Heart right ventricle (tissue), 16 donors: Measurements from ENCODE around the gene ADAMTS2. TPM values are rescaled to one million over a fixed set of nuclear protein-coding genes. Genes with fewer than 3 reads are reported as not detected.
A peak's percentile ranks its signal among the peaks of the same experiment; 100 is the strongest.

Experiments
- ATAC-seq, 8 donors: fragments of 200-7000 bp; cut with Tn5 transposase; one replicate each; pipeline ENCODE4 v1.9.1; 2020; ENCODE audit warnings: mild to moderate bottlenecking in 8 of 8, moderate library complexity in 8 of 8, moderate number of reproducible peaks in 1 of 8
- DNase-seq, 2 donors: peaks; one replicate each; pipeline ENCODE4 v3.0.0-alpha.2; 2020
- H3K27ac ChIP-seq, 10 donors: fragments of 200-600 bp; sonication (generic) in 2 of 10; one replicate each; pipeline versions ENCODE4 v1.5.0 to v1.8.0; 2020 to 2022; ENCODE audit warnings: mild to moderate bottlenecking in 3 of 10
- H3K27me3 ChIP-seq, 7 donors: fragments of 200-600 bp; one replicate each; pipeline ENCODE4 v1.8.0; 2021 to 2022; ENCODE audit warnings: mild to moderate bottlenecking in 2 of 7
- H3K36me3 ChIP-seq, 9 donors: fragments of 200-600 bp; sonication (generic) in 1 of 9; one replicate each; pipeline versions ENCODE4 v1.5.0 to v1.8.0; 2020 to 2022; ENCODE audit warnings: mild to moderate bottlenecking in 2 of 9
- H3K4me1 ChIP-seq, 9 donors: fragments of 200-600 bp; sonication (generic) in 1 of 9; one replicate each; pipeline versions ENCODE4 v1.5.0 to v1.8.0; 2020 to 2022; ENCODE audit warnings: mild to moderate bottlenecking in 4 of 9
- H3K4me3 ChIP-seq, 10 donors: fragments of 200-600 bp; sonication (generic) in 2 of 10; one replicate each; pipeline versions ENCODE4 v1.5.0 to v1.8.0; 2020 to 2022; ENCODE audit warnings: mild to moderate bottlenecking in 7 of 10, moderate library complexity in 2 of 10
- H3K9me3 ChIP-seq, 11 donors: fragments of 200-600 bp in 10 of 11; sonication (generic) in 2 of 11; one replicate each; pipeline versions ENCODE4 v1.5.0 to v1.8.0; 2013 to 2022; ENCODE audit warnings: mild to moderate bottlenecking in 2 of 11, control low read depth in 1 of 11, moderate library complexity in 1 of 11
- CTCF ChIP-seq, 9 donors: fragments of 200-600 bp; sonication (generic) in 2 of 9; IDR thresholded peaks; one replicate each; pipeline versions ENCODE4 v1.5.0 to v1.8.0; 2021 to 2022; ENCODE audit warnings: antibody characterized with exemption in 9 of 9, mild to moderate bottlenecking in 5 of 9, moderate library complexity in 1 of 9
- WGBS, 2 donors: extraction: QIAGEN DNeasy Blood & Tissue Kit; methylation state at CpG; one replicate each; pipeline ENCODE4 v1.1.7; 2013; ENCODE audit warnings: inconsistent platforms in 1 of 2; 5-methylcytosine and 5-hydroxymethylcytosine counted together
- intact Hi-C, 10 donors: fragments of 100-400 bp; cut with DNase I; formaldehyde crosslinking; loops; one replicate each; pipeline versions ENCODE4 v1.11.1 to v1.14.2; 2022
- polyA plus RNA-seq, 2 donors: library from polyadenylated mRNA; stranded (reverse); fragments of 200-250 nt; gene quantifications; one replicate each; pipeline ENCODE4 v1.2.3, GENCODE V29; 2013
- total RNA-seq, 10 donors: library from RNA; stranded (reverse); fragmentation: NEBNext Ultra II Directional in 3 of 10; extraction: Animal tissue kit (Norgen Biotek cat#: 25700) in 3 of 10; gene quantifications; one replicate each; pipeline versions ENCODE4 v1.2.1 to v1.2.4, GENCODE V29; 2021 to 2023
- donor health status: Arrhythmogenic right ventricular cardiomyopathy.
- donor health status: ischemic (EF 13 %, LVEDD 7.1; RV severe dilation, severe dysfunction).
- donor health status: healthy with polysubstance abuse.
- donor health status: DM: no; HTN: yes; CAD: no.
- donor health status: DM: no; HTN: no; CAD: no.
- donor health status: ischemic (EF 25% LVEDD 6.9; RV normal size, moderate dysfunction).
- donor health status: ischemic (EF 25% LVEDD 5.7; RV mildly dilated, moderate dysfunction).
- donor health status: healthy.
- donor health status: DM: yes; HTN: yes; CAD: no.
- donor health status: Ischemic cardiomyopathy.
- donor health status: ischemic (EF 35%, LVEDD 5.7; RV mildly dilated, moderate dysfunction).
- donor health status: nonischemic (EF 11% LVEDD 7.7; RV severe dilation, severe dysfunction).
- donor health status: DM: yes; HTN: yes; CAD: no.
- donor health status: PGD.
- donor health status: ischemic (EF 29% LVEDD 5.4; RV normal size, mild dysfunction).
- donor health status: nonischemic (EF 23%, LVEDD 6.1; RV moderate dilation, normal function).

The ADAMTS2 gene
- total and polyA plus RNA-seq, 12 donors = 1.7 to 13.5 (median 3.9) TPM

GRCh38 chr5:179274321-179275315 lies 70.6 kb downstream of the ADAMTS2 start:
- Histone ChIP-seq H3K27ac (peak overlapping the region in 6 of 10 donors; percentile 31 to 75 (median 60)), H3K27me3 (no peaks in the 10 kb centered on the region), H3K36me3 (peaks cover 0 to 7% (median 0%) of the 10 kb centered on the region in 9 donors), H3K9me3 (no peaks in the 10 kb centered on the region), H3K4me3 (no peak overlapping the region), H3K4me1 (peaks cover 0 to 65% (median 24%) of the 10 kb centered on the region in 9 donors)
- WGBS, 2 donors = 87 to 91% methylated on average over 26 of the region's 26 CpGs
- ATAC-seq = no peak
- intact Hi-C loops = no loop called here
- TF ChIP-seq CTCF (IDR thresholded peaks at IDR 0.05) = no peak
- DNase-seq = no peak

- Histone ChIP-seq H3K9me3 (no peaks in the 10 kb centered on the region), H3K4me1 (peaks cover 0 to 69% (median 24%) of the 10 kb centered on the region in 9 donors), H3K36me3 (peaks cover 0 to 7% (median 0%) of the 10 kb centered on the region in 9 donors), H3K27ac (peak overlapping the region in 4 of 10 donors; percentile 16 to 66 (median 53)), H3K27me3 (no peaks in the 10 kb centered on the region), H3K4me3 (no peak overlapping the region)
- DNase-seq (no peak), ATAC-seq (no peak)
- intact Hi-C loops = no loop called here
- 75 to 81% methylated on average over 9 to 10 of the region's 10 CpGs for WGBS, 2 donors
- TF ChIP-seq CTCF (IDR thresholded peaks at IDR 0.05) = no peak
These were observed 71.7 kb downstream of the ADAMTS2 start for GRCh38 chr5:179273441-179274145.

- 79 to 88% methylated on average over 7 of the region's 7 CpGs for WGBS, 2 donors
- no peaks in the 10 kb centered on the region for H3K27me3 ChIP-seq
- H3K27ac ChIP-seq = peak overlapping the region in 8 of 10 donors; percentile 16 to 66 (median 40)
- ATAC-seq (no peak), DNase-seq (no peak)
- peaks cover 0 to 75% (median 24%) of the 10 kb centered on the region in 9 donors for H3K4me1 ChIP-seq
- no peak for TF ChIP-seq CTCF (IDR thresholded peaks at IDR 0.05)
- intact Hi-C loops = no loop called here
- no peak overlapping the region for H3K4me3 ChIP-seq
- peaks cover 0 to 7% (median 0%) of the 10 kb centered on the region in 9 donors for H3K36me3 ChIP-seq
- H3K9me3 ChIP-seq = no peaks in the 10 kb centered on the region
These were observed 72.2 kb downstream of the ADAMTS2 start for GRCh38 chr5:179273073-179273435.

- no peak for ATAC-seq
- 84% methylated on average over 19 of the region's 19 CpGs for WGBS, 2 donors
- intact Hi-C loops = no loop called here
- no peaks in the 10 kb centered on the region for H3K27me3 ChIP-seq
- H3K27ac ChIP-seq = peak overlapping the region in 8 of 10 donors; percentile 16 to 66 (median 40)
- H3K4me1 ChIP-seq = peaks cover 2 to 80% (median 29%) of the 10 kb centered on the region in 9 donors
- TF ChIP-seq CTCF (IDR thresholded peaks at IDR 0.05) = no peak
- DNase-seq = no peak
- H3K4me3 ChIP-seq = no peak overlapping the region
- H3K36me3 ChIP-seq = peaks cover 0 to 7% (median 0%) of the 10 kb centered on the region in 9 donors
- no peaks in the 10 kb centered on the region for H3K9me3 ChIP-seq
These were observed 72.8 kb downstream of the ADAMTS2 start for GRCh38 chr5:179272326-179273072.
